Activated T-cell treated with anti-CD3 and anti-CD28 coated beads for 48 hours (primary cell): Measurements from ENCODE around the gene KCNC3.
A peak's percentile ranks its signal among the peaks of the same experiment; 100 is the strongest.

Source experiments
- DNase-seq: peaks from one replicate; pipeline ENCODE4 v3.0.0-alpha.2; 2020; ENCODE audit warnings: low read depth

The KCNC3 gene

DNA sequence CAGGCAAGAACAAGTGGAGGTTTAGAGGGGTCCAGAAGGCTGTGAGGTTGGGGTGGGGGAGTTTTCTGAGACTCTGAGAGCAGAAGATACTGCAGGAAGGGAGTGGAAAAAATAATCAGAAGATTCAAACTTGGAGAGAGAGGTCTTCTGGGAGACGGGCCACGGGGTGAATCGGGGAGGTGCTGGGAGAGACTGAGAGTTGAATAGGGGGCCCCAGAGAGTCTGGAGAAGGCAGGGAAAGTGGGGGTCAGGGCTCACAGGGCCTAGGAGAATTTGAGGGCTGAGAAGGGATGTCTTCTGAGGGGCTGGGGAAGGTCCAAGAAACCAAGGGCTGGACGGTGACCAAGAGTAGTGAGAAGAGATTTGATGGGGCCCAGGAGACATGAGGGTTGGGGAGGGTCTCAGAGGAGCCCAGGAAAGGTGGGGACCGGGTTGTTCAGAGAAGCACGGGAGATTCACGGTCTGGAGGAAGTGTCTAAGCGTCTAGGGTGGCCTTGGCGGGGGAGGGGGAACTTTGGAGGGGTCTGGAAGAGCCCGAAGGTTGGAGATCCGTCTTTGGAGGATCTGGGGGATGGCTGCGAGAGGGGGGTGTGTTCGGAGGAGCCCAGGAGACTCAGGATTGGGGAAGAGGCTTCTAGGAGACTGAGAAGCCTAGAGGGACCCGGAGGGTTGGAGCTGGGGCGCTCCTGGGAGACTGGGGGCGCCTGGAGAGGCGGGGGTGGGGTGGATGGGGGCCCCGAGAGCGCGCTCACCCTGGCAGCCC, 1.5 kb downstream of the KCNC3 start:
- no peak for DNase-seq

DNA sequence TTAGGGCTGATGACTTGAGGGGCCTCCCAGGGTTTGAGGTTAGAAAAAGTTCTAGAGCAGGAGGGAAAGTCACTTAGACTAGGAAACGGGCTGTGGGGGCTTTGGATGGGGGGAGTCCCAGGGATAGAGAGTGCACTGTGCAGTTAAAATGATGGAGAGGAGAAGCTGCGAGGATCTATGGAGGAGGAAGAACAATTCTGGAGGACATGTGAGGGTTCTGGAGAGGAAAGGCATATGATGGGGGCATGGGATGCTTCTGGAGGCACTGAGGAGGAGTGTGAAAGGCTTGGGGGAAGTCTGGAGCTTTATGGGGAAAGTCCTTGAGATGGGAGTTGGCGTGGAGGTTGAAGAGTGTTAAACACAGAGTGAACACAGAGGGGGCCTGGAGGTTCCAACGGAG, 2.2 kb downstream of the KCNC3 start:
- no peak for DNase-seq

DNA sequence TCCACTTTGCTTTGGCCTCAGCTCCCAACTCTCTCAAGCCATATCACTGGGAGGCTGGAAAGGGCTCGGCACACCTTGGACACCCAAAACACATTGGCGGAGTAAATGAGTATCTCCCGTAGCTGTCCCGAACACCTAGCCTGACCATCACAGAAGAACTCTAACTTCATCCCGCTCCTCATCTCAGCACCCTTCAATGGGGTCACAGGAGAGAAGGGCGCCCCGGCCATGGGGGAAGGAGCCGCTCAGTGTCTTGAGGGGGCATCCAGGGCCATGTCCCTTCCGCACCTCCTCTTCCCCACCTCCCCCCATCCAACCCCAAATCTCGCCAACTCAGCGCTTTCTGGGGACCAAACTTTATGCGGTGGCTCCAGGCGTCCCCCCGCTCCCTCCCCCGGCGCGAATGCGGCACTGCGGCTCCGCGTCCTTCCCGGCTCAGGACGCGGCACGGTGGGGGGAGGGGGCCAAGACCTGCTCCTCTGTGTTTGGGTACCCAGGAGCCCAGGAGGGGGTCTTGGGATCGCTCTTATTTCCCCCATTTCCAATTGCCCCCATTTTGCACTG, 3.0 kb downstream of the KCNC3 start:
- DNase-seq = no peak

DNA sequence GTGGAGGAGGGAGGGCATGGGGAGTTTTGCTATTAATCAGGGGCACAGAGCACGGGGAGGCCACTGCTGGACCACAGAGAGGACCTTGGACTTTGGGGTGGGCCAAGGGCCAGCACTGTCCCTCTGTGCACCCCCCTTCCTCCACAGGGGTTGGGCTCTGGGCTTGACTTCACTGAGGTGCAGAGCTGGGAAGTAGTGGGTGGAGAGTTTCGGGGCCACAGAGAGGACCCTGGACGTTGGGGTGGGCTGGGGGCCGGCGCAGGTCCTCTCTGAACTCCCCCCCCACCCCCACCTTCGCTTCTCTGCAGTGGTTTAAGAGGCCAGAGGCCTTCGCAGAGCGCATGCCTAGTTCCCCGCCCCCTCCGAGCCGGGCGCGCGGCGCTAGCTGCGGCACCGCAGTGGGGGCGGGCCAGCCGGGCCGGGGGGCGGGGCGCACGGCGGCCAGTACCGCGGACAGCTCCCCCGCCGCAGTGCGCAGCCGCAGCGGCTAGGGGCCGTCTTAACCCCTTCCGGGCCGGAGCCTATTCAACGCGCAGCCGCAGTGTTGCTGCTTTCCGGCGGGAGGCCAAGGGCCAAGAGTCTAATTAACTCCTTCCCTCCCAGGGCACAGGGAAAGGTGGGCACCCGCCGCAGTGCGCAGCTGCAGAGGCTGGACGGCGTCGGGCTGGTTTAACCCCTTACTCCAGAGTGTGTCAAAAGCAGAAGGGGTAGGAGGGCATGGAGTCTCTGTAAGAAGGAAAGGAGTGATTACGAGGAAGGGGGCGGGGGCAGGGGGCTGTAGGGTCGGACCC, 3.7 kb downstream of the KCNC3 start:
- peak; percentile 87 for DNase-seq

DNA sequence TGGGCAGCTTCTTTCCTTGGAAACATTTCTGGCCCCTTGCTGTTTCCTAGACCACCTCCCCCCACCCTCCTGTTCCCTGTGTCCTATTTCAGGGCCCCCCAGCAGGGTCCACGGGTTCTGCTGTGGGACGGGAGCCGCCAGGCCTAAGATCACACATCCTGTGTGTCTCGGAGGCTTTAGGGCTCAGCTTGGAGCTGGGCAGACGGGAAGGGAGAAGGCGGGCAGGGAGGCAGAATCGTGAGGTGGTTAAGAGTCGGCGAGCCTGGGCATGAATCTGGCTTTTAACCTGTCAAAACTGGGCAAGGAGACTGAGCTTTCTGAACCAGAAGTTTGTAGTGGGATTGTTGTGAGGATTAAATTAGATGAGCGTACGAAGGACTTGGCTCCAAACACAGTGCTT, 4.8 kb downstream of the KCNC3 start:
- no peak for DNase-seq

DNA sequence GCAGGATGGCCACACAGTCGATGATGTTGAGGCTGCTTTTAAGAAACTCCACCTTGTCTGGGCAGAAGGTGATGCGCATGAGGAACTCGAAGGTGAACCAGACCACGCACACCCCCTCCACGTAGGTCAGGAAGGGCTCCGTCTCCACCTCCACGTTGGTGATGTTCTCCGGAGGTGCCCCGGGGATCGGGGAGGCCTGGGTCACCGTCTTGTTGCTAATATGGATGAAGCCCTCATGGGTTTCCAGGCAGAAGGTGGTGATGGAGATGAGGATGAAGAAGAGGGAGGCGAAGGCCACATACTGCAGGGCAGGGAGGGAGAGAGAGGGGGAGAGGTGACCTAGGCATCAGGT, 5.4 kb downstream of the KCNC3 start:
- no peak for DNase-seq

DNA sequence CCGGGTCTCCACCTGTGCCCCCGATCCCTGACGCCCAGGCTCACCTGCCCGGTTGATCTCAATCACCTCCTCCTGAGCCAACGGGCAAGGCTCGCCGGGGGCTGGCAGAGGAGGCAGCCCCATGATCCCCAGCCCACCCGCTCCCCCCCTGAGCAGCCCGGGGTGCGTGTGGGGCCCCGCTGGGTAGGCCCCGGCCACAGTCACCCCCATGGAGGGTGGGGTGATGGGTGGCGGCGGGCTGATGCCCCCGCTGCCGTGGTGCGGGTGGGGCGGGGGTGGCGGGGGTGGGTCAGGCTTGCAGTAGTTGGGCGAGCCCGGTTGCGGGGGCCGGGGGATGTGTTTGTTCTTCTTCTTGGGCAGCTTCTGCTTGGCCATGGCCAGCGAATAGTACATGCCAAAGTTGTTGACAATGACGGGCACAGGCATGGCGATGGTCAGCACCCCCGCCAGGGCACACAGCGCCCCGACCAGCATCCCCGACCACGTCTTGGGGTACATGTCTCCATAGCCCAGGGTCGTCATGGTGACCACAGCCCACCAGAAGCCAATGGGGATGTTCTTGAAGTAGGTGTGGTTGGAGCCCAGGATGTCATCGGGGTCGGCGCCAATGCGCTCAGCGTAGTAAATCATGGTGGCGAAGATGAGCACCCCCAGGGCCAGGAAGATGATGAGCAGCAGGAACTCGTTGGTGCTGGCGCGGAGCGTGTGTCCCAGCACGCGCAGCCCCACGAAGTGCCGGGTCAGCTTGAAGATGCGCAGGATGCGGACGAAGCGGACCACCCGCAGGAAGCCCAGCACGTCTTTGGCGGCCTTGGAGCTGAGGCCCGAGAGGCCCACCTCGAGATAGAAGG, 6.0 kb downstream of the KCNC3 start:
- DNase-seq = no peak

DNA sequence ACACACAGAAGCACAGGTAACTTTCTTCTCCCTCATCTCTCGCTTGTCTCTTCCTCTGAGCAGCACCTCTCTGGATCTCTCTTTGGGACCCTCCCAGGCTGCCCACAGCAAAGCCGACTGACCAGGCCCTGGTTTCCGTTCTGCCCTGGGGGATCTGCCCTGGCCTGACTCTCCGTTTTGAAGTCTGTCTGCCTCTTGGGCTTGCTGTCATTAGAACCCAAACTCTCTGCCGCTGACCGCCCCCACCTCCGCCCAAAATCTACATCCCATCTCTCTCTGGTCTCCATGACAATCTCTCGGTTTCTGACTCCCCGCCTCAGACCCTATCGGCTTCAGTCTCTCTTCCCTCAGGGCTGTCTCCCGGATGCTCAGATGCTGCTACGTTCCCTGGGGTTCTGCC, 6.9 kb downstream of the KCNC3 start:
- DNase-seq = no peak

DNA sequence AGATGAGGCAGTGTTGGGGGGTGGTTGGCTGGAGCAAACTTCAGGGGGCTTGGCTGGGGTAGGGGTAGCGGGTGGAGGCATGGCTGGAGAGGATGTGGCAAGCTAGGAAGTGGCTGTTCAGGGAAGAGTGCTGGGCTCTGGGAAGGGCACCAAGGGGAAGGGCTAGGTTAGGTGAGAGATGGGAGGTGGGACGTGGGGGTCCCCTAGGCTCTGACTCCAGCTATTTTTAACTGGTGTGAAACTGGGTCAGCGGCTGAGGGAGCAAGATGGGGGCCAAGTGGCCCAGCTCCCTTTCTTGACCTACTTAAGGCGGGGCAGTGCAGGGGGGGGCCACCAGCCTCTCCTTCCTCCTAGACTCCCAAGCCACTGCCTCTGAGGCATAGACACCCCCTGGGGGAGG, 7.3 kb downstream of the KCNC3 start:
- DNase-seq = no peak

DNA sequence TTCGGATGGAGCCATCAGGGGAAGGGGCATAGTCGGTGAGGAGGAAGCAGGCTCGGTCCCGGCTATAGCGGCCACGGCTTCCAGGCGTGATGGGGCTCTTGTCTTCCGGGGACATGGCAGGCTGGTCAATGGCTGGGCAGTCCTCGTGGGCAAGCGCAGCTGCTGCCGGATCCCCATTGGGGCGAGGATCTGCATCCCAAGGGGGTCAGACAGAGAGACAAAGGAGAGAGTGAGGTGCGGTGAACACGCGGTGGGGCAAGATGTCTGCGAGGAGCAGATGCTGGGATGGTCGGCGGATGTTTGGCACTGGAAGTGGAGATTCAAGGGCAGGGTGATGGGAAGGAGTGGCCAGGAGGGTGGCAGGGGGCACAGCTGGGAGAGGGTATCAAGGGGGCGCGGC, 8.6 kb downstream of the KCNC3 start:
- no peak for DNase-seq

DNA sequence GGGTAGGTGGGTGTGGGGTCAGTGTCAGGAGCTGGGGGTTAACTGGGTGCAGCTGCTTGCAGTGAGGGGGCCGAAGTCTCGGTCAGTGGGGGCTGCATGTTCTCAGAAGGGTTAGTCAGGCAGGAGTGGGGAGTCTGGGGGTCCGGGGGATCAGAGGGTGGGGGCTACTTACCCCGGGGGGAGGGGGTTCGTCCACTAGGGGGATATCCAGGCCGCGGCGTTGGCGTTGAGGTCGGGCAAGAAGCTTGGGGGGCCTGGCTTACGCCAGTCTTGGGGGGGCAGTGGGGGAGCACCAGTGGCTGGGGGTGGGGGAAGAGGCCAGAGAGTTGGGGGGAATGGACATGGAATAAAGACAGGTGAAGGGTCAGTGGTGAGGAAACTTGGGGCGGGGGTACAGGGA, 9.1 kb downstream of the KCNC3 start:
- no peak for DNase-seq

DNA sequence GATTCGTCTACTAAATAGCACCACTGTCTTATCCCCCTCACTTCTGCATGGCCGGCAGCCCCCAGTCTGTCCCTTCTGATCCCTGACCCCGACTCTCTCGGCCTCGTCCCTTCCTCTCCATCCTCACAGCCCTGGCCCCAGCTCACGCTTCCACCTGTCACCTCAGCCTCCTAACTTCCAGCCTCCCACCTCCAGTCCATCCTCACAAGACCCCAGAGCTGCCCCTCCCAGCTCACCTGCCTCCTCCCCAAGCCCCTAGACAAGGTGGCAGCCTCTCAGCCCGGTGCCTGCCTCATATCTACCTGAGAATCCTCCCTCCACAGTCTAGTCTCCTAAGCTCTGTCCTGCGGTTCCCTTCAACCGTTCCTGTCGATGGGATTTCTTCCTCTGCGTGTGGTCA, 10.0 kb downstream of the KCNC3 start:
- no peak for DNase-seq

DNA sequence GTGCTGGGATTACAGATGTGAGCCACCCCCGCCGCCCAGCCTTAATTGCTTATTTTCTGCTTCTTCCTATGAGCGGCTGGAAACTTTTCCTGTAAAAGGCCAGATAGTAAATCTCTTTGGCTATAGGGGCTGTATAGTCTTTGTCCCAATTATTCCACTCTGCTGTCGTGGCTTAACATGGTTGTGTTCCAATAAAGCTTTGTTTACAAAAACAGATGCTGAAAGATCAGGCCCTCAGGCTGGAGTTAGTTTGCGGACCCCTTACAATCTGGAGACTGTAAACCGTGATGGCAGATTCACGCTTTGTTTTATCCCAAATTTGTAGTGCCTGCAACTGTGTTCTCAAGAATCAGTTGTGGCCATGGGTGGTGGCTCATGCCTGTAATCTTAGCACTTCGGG, 10.7 kb downstream of the KCNC3 start:
- DNase-seq = no peak

DNA sequence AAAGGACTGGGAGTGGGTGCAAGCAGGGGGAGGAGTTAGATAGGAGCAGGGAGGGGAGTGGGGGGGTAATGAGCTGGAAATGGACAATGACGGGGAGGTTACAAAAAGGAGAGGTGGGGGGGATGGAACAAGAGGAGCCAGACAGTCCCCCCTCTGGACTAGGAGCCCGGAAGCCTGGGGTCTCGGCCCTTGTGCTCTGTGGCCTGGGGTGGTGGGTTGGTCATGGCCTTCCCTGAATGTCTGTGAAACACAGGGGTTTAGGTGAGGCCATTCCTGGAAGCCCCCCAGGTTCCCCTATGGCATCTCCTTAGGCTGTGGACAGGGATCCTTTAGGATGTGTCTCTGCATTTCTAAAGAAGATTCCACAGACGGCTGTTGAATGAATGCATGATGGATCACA, 12.1 kb downstream of the KCNC3 start:
- no peak for DNase-seq

DNA sequence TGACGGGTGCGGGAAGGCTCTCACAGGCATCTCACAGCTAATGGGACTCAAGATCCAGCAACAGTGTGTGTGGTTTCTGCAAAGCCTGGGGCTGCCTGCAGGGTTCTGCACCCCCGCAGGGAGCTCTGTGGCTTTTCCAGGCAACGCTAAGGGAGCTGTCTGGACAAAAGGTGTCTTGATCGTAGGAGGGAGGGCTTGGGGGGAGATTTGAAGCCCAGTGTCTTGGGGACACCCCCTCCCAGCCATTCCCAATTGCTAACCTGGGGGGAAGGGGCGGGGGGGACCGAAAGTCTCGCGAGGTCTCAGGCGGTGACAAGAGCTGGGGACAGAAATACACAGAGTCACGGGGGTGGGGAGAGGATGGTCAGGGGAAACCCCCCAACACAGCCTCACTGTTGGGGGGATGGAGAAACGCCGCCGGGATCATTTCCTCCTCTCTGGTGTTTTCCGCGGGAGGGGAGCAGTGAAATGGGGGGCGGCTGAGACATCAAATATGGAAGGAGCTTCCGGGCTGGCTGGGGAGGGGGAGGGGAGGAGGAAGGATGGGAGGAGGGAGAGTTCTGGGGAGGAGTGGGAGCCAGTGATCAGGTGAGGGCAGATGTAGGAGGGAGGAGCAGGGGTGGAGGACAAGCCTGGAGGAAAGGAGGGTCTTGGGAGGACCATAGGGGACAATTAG, 13.3 kb downstream of the KCNC3 start:
- DNase-seq = peak; percentile 32

DNA sequence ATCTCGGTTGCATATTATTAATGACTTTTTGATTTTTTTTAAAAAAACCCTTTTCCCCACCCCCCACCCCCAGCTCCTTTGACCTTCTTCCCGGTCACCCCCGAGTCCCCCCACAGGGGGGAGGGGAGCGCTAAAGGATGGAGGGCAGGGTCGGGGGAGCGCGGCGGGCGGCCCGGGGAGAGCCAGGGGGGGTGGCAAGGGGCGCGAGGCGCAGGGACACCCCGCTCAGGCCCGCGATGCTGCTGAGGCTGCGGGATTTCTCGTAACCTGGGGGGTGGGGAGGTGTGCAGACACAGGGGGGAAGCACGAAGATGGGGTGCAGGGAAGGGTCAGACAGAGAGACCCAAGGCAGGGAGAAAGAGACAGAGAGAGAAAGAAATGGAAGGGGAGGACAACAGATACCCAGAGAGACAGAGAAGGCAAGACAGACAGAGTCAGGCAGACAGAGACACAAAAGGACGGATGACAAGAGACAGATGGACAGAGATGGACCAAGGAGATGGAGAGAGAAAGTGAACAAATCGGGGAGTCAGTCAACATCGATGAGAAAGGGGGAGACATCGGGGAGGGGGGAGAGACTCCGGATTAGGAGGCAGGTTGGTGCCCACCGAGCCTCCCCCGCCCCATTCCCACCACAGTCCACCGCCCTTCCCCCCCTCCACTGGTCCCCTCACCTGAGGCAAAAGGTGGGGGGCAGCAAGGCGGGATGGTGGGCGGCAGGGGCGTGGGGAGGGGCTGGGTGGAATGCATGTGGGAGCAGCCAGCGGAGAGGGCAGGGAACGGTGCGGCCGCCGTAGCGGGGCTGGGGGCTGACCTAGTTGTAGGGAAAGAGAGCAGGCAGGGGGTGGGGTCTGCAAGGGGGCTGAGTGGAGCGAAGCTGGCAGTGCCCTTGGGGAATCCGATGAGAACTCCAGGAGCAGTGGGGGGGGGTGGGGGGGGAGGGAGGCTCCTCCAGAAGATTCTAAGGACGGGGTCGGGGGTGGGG, 14.2 kb downstream of the KCNC3 start:
- no peak for DNase-seq

DNA sequence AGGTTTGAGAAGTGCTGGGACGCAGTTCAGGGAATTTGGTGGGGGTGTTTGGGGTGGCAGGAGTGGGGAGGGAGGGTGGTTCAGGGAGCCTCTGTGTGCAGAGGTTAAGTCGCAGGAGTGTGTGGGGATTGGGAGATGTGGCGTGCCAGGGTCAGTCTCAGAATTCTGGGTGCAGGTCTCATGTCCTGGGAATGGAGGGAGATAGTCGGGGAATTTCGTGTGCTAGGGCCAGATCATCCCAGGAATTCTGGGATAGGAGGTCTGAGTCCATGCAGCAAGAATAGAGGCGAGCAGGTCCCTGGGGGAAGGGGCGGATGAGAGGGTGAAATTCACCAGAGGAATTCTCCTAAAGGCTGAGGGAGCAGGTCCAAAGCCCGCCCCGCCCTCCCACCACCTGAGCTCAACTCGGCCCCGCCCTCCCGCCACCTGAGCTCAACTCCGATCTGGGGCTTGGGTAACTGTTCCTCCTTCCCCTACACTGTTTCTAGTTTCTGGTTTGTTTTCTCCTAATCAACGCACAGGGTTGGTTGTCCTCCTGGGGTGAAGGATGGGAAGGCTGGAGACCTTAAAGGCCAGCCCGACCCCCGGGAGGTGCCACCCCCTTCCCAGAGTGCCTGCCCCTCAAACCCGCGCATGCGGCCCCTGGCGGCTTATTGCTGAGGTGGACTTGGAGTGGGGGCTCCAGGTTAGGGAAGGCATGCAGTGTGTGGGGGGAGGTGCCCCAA, 15.2 kb downstream of the KCNC3 start:
- DNase-seq = no peak

DNA sequence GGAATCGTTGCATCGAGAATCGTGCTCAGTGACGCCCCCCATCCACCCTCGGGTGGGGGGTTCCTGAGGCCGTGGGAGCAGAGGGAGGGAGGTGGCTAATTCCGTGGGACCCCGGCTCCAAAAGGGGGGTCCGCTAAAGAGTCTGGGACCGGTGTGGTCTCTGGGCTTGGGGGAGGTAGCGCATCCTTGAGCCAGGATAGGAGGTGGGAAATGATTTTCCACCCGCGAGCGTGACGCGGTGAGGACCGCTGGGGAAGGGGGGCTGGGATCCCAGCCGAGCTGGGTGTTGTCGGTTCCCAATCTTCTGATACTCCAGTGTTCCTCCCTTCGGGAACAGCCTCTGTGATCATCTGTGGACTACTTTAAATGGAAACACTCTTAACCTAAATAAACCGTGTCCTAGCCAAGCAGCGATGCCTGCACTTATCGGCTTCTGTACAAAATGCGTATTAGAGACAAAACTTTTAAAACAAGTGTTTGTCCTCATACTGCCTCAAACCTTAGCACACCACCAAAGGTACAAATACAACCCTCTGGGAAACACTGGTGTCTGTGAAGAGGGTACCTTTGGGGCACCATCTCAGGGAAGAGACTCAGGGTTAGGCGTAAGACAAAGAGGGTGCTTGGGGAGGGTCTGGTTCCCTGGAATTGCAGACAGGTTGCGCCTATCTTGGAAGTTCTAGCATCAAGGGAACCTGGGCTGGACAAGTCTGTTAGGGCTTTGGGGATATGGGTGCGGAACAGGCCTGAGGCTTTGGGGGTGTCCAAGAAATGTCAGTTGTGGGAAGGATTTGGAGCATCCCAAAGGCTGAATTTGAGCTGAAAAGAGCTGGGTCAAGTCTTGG, 16.0 kb downstream of the KCNC3 start:
- DNase-seq = no peak
